NCI-H2029 treated with DMSO at 0.1 percent for 48 hours (cell line): Measurements from ENCODE around the gene RGS6.

Experiments
- DNase-seq: peaks from one replicate; lab custom pipeline; 2025; lab: John Stamatoyannopoulos, UW

The RGS6 gene

GRCh38 chr14:72500234-72500838 is 568.1 kb downstream of the RGS6 start:
- DNase-seq = no peak

- DNase-seq = no peak
Observed at GRCh38 chr14:72501439-72501838, 569.2 kb downstream of the RGS6 start.

- DNase-seq = no peak
Observed at GRCh38 chr14:72503271-72503670, 571.0 kb downstream of the RGS6 start.

GRCh38 chr14:72503696-72504368 is 571.6 kb downstream of the RGS6 start:
- DNase-seq = no peak

GRCh38 chr14:72510566-72510965 is 578.3 kb downstream of the RGS6 start:
- no peak for DNase-seq

GRCh38 chr14:72512281-72512680 is 580.1 kb downstream of the RGS6 start:
- no peak for DNase-seq

- DNase-seq = no peak
Observed at GRCh38 chr14:72512925-72513324, 580.7 kb downstream of the RGS6 start.

- no peak for DNase-seq
Observed at GRCh38 chr14:72513346-72513745, 581.1 kb downstream of the RGS6 start.

- DNase-seq = no peak
Observed at GRCh38 chr14:72513965-72514659, 581.9 kb downstream of the RGS6 start.

- no peak for DNase-seq
Observed at GRCh38 chr14:72514660-72515025, 582.4 kb downstream of the RGS6 start.

GRCh38 chr14:72515779-72516770 is 583.8 kb downstream of the RGS6 start:
- DNase-seq = no peak

GRCh38 chr14:72516936-72517700 is 584.9 kb downstream of the RGS6 start:
- DNase-seq = no peak

- no peak for DNase-seq
Observed at GRCh38 chr14:72517736-72518135, 585.5 kb downstream of the RGS6 start.

- no peak for DNase-seq
Observed at GRCh38 chr14:72518809-72519377, 586.7 kb downstream of the RGS6 start.

GRCh38 chr14:72519543-72519942 is 587.3 kb downstream of the RGS6 start:
- DNase-seq = no peak

- no peak for DNase-seq
Observed at GRCh38 chr14:72521045-72521444, 588.8 kb downstream of the RGS6 start.

GRCh38 chr14:72521968-72522741 is 589.9 kb downstream of the RGS6 start:
- no peak for DNase-seq

GRCh38 chr14:72522847-72523246 is 590.6 kb downstream of the RGS6 start:
- DNase-seq = no peak

- DNase-seq = no peak
Observed at GRCh38 chr14:72523424-72524294, 591.4 kb downstream of the RGS6 start.
